Islet precursor cell (in vitro differentiated cells): ENCODE results near the gene WDR46.

ENCODE experiments used
- DNase-seq: peaks from one replicate; pipeline ENCODE4 v3.0.0-alpha.2; 2018

Gene WDR46, protein sequence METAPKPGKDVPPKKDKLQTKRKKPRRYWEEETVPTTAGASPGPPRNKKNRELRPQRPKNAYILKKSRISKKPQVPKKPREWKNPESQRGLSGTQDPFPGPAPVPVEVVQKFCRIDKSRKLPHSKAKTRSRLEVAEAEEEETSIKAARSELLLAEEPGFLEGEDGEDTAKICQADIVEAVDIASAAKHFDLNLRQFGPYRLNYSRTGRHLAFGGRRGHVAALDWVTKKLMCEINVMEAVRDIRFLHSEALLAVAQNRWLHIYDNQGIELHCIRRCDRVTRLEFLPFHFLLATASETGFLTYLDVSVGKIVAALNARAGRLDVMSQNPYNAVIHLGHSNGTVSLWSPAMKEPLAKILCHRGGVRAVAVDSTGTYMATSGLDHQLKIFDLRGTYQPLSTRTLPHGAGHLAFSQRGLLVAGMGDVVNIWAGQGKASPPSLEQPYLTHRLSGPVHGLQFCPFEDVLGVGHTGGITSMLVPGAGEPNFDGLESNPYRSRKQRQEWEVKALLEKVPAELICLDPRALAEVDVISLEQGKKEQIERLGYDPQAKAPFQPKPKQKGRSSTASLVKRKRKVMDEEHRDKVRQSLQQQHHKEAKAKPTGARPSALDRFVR

DNA sequence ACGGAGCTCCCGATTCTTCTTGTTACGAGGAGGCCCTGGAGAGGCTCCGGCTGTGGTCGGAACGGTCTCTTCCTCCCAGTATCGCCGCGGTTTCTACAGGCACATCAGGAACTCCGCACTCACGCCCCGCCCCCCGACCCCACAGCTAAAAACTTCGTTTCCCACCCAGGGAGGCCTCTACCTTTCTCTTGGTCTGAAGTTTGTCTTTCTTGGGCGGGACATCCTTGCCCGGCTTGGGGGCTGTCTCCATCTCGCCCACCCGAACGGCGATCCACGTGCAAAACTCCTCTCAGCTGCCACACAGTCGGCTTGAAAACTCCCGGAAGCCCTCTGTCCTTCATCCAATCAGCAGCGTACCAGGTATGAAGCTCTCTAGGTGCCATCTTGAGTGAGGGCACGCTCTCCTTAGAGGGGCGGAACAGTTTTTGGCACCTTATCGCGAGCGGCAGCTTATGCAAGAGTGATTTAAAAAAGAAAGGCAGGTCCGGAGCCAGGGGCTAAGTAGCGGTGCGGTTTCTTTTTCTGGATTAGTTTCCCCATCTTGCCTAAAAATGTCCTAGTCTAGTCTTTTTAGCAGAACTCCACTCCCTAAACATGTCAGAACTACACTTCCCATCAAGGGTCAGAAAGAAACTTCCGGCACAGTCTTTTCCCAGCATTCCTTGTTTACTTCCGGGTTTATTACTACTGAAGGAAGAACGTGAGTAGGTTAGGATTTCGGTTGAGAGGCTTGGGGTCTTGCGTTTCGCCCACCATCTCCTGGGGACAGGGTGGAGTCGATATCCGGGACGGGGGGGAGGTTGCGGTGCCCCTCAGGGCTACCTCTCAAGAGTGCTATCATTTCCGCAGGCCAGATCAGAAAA is at the start of gene WDR46, which contains the start of gene PFDN6:
Gene WDR46 (minus strand): TSS at position 319 of the 863 bp plus-strand sequence. CDS start 69 bp downstream, at position 250.
Gene PFDN6 (plus strand): TSS at position 681 of the 863 bp plus-strand sequence. CDS start 256 bp downstream, outside the sequence.
- DNase-seq = peak; percentile 93

DNA sequence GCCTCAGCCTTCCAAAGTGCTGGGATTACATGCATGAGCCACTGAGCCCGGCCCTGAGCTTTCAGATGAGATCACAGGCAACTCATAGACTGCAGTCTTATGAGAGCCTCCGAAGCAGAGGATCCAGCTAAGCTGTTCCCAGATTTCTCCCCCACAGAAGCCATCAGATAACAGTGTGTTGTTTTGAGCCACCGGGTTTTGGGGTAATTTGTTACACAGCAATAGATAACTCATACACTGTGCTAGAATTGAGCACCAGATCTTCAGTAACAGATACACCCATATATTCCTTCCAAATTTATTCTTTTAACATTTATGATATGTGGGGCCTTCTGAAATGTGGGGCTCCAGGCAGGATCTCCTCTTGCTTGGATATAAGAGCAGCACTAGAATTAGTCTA is 47.5 kb upstream of the WDR46 start:
- no peak for DNase-seq

DNA sequence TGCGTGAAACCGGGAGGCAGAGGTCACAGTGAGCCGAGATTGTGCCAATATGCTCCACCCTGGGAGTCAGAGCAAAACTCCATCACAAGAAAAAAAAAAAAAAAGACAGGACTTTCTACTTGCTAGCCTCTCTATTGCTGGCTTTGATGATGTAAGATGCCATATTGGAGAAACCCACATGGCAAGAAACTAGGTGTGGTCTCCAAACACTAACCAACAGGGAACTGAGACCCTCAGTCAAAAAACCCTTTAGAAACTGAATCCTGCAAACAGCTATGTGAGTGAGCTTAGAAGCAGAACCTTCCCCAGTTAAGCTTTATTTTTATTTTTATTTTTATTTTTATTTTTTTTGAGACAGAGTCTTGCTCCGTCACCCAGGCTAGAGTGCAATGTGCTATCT is 46.9 kb upstream of the WDR46 start:
- no peak for DNase-seq

DNA sequence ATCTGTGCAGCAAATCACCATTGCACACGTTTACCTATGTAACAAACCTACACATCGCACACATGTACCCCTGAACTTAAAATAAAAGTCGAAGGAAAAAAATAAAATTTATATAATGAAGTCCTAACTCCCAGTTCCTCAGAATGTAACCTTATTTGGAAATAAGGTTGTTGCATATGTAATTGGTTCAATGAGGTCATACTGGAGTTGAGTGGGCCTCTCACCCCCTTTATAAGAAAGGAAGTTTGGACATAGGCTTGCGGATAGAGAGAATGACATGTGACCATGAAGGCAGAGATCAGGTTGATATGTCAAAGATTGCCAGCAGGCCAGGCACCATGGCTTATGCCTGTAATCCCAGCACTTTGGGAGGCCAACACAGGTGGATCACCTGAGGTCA is 44.6 kb upstream of the WDR46 start:
- no peak for DNase-seq

DNA sequence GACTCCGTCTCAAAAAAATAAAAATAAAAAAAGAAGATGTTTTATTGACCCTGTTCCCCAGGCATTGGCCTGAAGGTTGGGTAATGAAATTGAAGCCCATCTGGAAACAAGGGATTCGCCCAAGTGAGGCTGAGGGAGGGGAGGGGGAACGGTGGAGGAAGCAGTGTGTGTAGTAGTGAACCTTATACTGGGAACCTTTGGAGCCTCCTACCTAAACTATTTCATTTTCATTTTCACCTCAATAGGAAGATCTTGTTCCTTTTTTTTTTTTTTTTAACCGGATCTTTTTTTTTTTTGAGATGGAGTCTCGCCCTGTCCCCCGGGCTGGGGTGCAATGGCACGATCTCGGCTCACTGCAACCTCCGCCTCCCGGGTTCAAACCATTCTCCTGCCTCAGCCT is 41.7 kb upstream of the WDR46 start:
- no peak for DNase-seq

DNA sequence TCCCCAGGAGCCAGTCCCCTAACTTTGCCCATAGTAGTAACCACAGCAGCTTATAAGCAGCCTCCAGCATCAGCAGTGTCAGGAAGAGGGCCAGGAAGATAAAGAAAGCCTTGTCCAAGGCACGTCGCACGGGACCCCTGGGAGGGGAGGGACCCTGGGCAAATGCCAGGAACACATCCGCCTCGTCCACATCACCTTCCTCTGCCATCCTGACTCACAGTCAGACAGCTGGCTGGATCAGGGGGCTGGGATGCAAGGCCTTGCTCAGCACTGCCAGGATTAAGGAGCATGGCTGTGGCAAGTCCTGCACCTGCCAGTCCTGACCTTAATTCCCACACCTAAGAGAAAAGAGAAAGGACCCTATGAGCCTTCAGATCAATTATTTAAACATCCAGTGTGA is 40.0 kb upstream of the WDR46 start:
- DNase-seq = no peak

DNA sequence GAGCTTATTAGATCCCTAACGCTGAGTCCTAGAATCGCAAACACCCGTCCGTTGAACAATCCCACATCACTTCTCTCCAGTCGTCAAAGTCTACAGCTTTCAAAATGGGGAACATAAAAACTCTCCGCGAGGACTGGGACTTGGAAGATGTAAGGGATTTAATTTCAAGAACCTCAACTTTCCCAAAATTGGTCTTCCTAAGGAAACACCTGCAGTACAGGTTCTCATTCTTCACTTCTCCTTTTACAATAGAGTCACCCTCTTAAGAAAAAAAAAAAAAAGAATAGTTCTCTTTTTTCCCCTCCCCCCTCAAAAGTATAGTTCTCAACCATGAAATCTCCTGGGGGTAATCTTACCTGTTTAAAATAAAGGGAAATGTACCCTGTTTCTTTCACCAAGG is 35.1 kb upstream of the WDR46 start:
- DNase-seq = no peak

DNA sequence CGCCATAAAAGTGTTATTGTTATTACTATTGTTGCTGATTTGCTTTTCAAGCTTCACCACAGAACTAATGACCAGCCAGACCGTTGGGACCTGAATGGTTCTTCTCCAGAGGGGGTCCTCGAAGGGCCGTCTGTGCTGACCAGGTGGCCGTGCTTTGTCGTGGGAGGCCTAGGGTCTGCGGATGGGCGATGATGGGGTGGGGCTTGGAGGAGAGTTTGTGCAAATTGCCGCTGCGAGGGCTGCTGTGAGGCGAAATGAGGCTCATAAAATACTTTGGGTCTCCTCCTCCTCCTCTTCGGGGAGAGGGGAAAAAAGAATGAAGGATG is 34.5 kb upstream of the WDR46 start:
- DNase-seq = no peak

DNA sequence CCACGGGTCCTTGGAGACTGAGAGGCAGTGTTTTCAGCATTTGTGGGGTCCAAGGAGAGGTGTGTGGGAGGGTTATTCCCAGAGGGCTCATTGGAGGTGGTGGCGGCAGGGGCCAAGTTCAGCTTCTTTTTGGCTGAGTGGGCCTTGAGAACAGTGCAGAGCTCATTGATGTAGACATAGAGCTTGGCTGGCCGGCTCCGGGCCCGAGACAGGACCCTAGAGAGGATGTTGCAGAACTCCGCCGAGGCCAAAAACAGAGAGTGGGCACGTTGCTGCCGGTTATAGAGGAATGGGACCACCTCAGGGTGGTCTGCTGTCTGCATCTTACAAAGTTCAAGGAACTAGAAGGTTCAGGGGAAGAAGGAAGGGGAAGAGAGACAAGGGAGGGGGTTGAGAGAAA is 32.2 kb upstream of the WDR46 start:
- DNase-seq = no peak

DNA sequence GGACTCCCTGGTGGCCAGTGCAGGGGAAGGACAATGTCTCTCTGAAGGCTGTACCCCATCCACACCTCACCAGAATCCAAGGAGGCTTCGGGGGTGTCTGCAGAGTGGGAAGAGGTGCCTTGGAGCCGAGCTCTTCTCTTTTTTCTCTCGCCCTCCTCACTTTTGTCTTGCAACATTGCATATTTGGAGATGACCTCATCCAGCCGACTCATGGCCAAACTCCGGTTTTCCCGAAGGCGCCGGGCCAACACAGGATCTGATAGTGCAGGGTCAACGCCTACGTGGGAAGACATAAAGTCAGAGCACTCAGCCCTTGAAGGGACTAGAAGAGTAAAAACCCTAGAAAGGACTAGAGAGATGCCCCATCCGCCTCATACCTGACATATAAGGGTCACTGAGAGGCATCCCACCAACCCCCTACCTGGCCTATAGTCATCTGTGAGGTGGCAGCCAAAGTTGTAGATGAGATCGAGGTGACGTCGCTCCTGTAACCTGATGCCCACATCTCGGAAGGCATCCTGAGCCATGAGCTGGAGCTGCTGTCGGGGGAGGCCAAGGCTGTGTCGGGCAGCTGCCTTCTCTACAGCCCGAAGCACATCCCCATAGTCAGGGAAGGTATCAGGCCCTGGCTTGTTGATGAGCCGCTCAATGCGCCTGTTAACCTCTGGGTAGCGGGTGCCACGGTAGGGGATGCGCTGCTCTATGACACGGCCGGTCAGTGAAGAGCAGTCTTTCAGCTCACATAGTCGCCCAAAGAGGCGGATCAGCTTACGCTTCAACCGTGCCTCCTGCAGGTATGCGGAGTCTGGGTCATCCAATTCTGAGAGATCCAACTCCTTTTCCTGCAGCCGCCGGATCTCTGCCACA is 31.5 kb upstream of the WDR46 start:
- DNase-seq = no peak

DNA sequence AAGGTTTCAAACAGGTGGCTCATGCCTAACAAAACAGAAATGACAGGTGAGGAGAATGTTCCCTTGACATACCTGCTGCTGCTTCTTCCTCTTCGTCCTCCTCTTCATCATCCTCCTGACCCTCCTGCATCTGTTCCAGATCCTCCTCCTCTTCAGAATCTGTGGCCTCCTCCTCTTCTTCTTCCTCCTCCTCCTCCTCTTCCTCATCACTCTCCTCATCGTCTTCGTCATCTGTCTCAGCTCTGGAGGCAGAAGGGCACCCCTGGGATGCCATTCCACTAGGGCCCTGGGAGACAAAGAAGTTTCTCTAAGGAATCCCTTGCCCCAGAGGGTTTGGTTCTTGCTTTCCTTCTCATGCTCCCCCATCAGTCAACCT is 30.9 kb upstream of the WDR46 start:
- no peak for DNase-seq

DNA sequence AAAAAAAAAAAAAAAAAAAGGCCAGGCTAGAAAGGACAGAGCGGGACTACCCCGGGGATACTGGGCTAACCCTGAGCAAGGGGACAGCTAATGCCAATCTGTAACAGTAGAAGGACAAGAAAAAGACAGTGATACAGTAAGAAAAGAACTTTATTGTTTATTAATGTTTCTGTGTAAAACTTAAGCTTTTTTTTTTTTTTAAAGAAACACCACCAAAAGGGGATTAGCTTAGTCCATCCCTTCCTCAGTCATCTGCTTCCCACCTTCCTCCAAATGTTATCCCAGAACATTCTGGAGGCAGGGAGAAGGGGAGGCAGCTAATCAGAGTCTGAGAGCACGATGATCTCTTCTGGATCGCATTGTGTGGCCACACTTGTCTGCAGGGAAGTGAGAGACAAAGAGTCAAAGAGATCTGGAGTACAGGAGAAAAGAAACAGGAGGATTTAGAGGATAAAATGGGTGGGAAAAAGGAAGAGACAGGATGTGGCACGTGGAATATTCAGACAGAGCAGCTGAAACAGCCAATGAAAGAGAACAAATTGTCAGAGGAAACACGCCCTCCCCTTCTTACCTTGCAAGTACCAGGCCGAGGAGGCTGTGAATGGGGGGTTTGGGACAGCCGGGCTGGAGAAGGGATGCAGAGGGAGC is 29.5 kb upstream of the WDR46 start:
- DNase-seq = no peak

DNA sequence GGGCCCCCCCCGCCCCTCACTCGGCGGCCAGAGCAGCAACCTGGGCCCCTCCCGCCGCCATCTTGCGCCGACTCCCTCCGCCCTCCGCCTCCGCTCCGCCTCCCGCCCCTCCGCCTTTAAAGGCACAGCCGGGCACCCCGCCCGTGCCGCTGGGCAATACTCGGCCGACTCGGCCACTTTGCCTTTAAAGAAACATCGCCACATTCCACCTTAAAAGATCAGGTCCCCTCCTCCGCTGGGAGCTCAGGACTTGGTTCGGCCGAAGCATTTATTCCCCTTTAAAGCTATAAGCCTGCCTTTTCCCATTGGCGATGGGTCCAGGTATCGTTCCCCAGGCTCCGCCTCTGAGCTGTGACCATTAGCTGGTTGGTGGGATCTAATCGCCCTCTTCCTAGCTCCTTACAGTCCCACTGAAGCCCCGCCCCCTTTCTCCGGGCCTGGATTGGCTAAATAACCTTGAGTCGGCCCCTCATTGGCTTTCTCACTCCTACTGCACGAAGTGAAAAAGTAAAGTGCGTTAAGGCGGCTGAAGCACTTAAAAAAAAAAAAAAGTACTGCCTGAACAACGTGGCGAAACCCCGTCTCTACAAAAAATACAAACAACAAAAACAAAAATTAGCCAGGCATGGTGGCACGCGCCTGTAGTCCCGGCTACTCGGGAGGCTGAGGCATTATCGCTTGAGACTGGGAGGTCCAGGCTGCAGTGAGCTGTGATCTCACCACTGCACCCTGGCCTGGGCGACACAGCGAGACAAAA is 28.8 kb upstream of the WDR46 start, which contains the start of gene ZBTB22:
Gene ZBTB22 (minus strand): TSS at position 76 of the 757 bp plus-strand sequence. CDS start 828 bp downstream, outside the sequence.
- DNase-seq = peak; percentile 99

DNA sequence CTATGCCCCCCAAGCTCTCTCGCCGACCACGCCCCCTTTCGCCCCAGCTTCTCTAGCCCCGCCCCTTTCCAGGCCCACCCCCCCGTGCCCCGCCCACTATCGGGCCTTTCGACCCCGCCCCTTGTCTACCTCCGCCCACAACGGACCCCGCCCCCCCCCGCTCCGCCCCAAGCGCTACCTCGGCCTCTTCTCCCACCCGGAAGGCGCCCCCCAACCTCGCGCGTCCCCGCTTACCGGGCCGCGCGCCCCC is 28.3 kb upstream of the WDR46 start:
- no peak for DNase-seq

DNA sequence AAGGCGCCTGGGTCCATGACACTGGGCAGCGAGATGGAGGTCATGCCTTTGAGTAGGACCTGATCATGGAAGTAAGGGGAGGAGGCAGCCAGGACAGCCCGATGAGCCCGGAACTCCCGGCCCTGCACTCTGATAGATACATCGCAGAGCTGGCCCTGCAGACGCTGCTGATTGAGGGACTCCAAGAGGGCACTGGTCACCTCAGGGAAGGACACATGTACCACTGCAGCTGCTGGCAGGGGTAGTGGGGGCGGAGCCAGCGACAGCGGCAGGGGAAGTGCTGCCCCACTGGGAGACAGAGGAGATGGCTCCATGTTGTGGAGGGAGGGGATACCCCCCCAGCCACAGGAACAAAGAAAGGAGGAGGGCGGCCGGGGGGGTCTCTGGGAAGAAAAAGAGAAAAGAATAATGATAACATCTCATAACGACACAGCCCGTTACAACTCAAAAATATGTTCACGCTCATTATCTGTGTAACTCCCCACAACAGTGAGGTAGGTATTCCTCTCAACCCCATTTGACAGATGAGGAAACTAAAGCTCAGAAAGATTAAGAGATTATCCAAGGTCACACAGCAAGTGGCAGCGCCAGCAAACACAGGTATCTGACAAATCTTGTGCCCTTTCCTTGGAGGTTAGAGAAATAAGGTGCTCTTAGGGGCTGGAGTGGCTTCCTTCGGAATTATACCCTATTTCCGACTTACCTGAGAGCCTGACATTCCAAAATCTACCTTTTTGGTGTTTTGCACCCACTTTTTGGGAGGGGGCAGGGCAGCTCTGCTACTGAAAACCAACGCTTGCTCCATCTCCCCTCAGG is 27.8 kb upstream of the WDR46 start:
- peak; percentile 47 for DNase-seq

DNA sequence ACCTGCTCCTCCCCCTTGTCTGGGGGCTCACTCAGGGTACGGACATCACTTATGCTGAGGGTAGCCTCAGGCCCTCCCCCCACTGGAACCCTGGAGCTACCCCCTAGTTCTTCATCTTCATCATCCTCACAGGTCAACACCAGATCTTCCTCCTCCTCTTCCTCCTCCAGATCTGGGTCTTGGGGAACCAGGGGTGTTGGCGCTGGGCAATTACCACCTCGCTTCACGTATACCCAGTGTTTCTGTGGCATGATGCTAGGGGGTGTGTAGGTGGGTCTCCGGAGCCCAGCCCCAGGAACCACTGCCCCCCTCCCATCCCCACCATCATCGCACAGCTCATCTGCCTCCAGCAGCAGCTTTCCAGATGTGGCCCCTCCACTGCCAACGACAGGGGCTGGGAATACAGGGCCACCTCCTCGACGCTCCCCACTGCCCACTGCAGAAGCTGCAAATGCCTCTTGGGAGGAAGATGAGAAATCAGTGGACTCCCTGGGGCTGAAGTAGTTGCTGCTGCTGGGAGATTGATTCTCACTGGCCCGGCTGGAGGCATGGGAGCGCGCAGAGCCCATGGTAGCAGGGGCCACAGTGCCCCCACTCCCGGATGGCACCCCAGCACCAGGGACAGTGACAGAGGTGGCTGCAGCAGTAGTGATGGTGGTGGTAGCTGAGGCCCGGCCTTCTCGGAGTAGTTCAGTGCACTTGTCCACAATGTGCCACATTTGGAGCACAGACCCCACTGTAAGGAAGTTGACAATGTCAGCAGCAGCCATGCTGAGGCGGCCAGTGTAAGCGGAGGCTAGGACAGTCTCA is 27.0 kb upstream of the WDR46 start:
- no peak for DNase-seq

DNA sequence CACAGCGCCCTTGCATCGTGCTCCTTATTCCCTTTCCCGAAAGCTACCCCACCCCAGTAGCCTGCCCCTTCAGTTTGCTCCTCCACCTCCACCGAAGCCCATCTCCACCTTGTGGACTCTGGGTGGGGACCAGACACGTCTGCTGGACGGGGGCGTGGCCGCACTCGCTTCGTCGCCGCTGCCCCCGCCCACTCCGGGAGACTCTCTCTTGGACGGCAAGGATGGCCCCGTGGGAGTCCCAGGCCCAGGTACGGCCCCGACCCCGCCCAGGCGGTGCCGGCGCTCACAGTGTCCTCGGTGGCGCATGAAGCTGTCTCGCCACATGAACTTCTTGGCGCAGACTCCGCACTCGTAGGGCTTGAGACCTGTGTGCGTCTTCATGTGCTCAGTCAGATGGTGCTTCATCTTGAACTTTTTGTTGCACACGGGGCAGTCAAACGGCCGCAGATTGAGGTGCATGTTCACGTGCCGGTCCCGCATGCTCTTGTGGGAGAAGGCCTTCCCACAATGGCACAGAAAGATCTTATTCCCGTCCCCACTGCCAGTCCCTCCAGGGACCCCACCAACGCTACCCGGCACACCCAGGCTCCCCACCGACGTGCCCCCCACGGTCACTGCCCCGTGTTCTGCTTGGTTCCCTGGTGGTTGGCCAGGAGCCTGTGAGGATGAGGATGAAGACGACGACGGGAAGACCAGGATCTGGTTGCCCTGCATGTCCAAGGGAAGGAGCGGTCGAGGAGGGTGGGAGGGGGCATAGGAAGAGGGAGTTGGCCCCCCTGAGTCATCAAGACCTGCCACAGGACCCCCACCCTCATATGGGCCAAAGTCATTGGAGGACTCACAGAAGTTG is 26.1 kb upstream of the WDR46 start:
- peak; percentile 83 for DNase-seq

DNA sequence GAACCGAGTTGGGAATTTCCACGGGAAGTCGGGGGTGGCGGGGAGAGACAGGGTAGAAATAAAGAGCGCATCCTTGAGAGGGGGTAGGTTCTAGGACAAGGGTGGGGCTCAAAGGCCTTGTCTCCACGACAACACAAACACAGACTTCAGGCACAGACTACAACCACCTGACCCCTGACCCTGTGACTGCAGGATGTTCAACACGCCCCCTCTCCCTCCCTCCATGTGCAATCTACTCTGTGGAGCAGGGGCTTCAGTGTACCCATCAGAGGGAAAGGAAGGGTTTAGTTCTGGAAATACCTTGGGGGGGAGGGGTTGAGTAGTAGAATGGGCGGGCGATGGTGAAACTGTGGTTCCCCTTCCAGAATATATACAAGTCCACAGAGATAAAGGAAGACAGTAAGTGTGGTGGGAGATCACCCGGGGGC is 25.5 kb upstream of the WDR46 start:
- peak; percentile 76 for DNase-seq
